ENCODE measurements around the gene LHB. TPM values are rescaled to one million over a fixed set of nuclear protein-coding genes. Genes with fewer than 3 reads are reported as not detected.
"Not testable (repeated sequence)": the region's sequence is repeated elsewhere in the genome, so short reads cannot be mapped to it uniquely, and the experiment has no call there.

Gene LHB
- total RNA-seq, result not detected

- Mint-ChIP-seq H3K4me1 (ENCODE audit: low read depth) (peaks cover 28% of the 10 kb centered on the region), H3K36me3 (ENCODE audit: insufficient read depth in 2 of 2) (peaks cover 0 to 3% of the 10 kb centered on the region in 2 donors), H3K4me3 (peak within 1 kb of the TSS; percentile 70 to 93), H3K9me3 (no peaks in the 10 kb centered on the region), H3K27ac (no peak within 1 kb of the TSS), H3K27me3 (ENCODE audit: low read depth) (peaks cover 26% of the 10 kb centered on the region)
- DNase-seq (no peak), ATAC-seq (replicated peaks in 1 of 2) (no peak)
Observed at GRCh38 chr19:49017041-49017665, at the start of gene LHB. Gene LHB (minus strand): TSS chr19:49017091. CDS start chr19:49017081, 10 bp downstream.

DNA sequence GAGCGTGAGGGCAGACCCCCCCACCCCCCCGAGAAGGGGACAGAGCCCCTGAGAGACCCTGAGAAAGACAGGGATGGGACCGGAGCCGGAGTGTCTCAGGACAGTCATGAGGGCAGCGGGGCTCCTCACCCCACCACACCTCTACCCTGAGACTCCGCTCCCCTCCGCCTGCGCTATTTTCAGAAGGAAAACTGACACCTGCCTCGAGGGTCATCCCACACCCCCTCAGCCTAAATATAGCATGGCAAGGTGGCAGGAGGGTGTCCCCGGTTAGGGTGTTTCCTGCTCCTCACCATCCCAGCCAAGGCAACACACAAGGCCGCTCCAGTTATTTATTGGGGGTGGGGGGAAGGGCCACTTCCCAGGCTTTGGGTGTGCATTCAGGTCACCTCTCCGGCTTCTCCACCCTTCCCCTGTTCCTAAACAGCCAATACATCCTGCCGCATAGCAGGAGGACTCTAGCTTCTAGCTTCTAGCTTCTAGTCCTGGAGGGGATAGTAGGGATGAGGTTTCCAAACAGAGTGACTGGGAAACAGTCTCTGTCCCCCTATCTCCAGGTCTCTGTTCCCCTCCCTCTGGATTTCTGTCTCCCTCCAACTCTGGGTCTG lies 49.1 kb upstream of the LHB start:
- DNase-seq (no peak), ATAC-seq (replicated peaks in 1 of 2) (no peak)
- Mint-ChIP-seq H3K4me1 (ENCODE audit: low read depth) (no peaks in the 10 kb centered on the region), H3K27me3 (ENCODE audit: low read depth) (peaks cover 79% of the 10 kb centered on the region), H3K36me3 (ENCODE audit: insufficient read depth in 2 of 2) (peaks cover 0 to 1% of the 10 kb centered on the region in 2 donors), H3K9me3 (peaks cover 0 to 4% of the 10 kb centered on the region in 2 donors), H3K4me3 (no peak overlapping the region), H3K27ac (no peak overlapping the region)

DNA sequence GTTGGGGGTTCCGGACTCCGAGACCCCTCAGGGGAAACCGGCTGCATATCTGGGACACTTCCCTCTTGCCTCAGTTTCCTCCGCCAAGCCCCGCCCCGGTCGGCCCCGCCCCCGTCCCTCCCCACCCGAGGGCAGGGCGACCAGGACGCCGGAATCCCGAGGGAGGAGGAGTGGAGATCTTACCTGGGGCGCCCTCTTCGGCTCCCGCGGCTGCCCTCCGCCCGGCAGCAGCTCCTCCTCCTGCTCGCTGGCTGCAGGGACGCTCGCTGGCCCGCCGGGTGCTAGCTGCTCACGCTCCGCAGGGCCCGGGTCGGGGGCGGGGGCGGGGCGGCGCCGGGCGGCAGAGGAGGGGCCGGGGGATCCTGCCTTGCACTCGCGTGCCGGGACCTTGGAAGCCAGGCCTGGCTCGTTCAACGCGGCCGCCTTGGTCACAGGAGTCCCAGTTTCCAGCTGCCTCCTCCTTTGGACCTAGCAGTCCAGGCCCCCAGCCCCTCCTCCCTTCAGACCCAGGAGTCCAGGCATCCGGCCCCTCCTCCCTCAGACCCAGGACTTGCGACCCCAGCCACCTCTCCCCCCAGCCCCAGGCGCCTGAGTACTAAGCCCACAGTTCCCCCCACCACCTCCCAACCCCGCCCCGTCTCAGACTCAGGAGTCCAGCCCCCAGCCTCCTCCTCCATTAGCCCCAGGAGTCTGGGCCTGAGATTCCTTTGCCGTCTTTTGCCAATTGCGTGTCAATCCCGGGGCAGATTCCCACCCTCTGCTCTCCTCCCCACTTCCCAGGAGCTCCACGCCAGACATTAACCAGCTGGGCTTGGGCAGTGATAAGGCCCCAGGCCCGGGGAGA lies 48.1 kb upstream of the LHB start, which contains the start of gene NTF4:
Gene NTF4 (minus strand): TSS at position 51 of the 844 bp plus-strand sequence. CDS start 2,821 bp downstream, outside the sequence.
- peaks cover 79% of the 10 kb centered on the region for H3K27me3 Mint-ChIP-seq (ENCODE audit: low read depth)
- no peak within 1 kb of the TSS for H3K27ac Mint-ChIP-seq
- DNase-seq (no peak), ATAC-seq (replicated peaks in 1 of 2) (peak in 1 of 2 donors; percentile 17)
- H3K9me3 Mint-ChIP-seq, result peaks cover 0 to 4% of the 10 kb centered on the region in 2 donors
- H3K4me3 Mint-ChIP-seq, result peak within 1 kb of the TSS in 1 of 2 donors; percentile 29
- H3K4me1 Mint-ChIP-seq (ENCODE audit: low read depth), result no peaks in the 10 kb centered on the region
- peaks cover 0 to 1% of the 10 kb centered on the region in 2 donors for H3K36me3 Mint-ChIP-seq (ENCODE audit: insufficient read depth in 2 of 2)

DNA sequence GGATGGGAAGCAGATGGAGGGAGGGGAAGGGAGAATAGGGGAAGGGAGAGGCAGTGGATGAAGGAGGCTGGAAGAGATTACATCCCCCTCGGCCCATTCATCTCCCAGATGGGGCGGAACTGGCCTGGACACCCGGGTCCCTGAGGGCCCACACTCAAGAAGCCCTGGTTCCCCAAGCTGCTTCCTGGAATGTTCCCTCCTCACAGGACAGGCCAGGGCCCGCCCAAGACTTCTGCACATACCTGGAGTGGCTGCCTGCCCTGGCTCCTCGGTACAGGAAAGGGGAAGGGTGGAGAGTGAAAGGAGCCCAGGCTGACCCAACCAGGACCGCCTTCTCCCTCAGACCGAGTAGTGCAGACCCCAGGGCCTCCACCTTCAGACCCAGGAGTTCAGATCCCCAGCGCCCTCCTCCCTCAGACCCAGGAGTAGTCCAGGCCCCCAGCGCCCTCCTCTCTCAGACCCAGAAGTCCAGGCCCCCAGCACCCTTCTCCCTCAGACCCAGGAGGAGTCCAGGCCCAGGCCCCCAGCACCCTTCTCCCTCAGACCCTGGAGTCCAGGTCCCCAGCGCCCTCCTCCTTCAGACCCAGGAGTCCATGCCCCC lies 47.2 kb upstream of the LHB start:
- DNase-seq, result no peak
- Mint-ChIP-seq H3K4me3 (peak overlapping the region in 1 of 2 donors; percentile 5), H3K27me3 (ENCODE audit: low read depth) (peaks cover 78% of the 10 kb centered on the region), H3K9me3 (no peaks in the 10 kb centered on the region), H3K27ac (no peak overlapping the region), H3K36me3 (ENCODE audit: insufficient read depth in 2 of 2) (no peaks in the 10 kb centered on the region), H3K4me1 (ENCODE audit: low read depth) (no peaks in the 10 kb centered on the region)
- no peak for ATAC-seq (replicated peaks in 1 of 2)

DNA sequence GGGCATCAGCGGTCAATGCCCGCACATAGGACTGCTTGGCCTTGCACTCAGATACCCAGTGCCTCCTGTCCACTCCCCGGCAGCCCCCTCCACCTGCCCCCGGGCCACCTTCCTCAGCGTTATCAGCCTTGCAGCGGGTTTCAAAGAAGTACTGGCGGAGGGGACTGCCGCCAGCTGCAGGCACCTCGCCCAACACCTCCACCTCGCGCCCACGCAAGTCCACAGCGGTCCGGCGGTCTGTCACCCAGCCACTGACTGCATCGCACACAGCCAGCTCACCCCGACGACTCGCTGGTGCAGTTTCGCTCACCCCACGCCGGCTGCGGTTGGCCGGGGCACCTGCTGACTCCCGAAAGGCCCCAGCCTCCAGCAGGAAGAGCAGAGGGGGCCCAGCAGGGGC lies 44.6 kb upstream of the LHB start:
- H3K27me3 Mint-ChIP-seq (ENCODE audit: low read depth), result peaks cover 78% of the 10 kb centered on the region
- ATAC-seq (replicated peaks in 1 of 2) (peak in 1 of 2 donors; percentile 23), DNase-seq (peak in 1 of 2 donors; percentile 25)

DNA sequence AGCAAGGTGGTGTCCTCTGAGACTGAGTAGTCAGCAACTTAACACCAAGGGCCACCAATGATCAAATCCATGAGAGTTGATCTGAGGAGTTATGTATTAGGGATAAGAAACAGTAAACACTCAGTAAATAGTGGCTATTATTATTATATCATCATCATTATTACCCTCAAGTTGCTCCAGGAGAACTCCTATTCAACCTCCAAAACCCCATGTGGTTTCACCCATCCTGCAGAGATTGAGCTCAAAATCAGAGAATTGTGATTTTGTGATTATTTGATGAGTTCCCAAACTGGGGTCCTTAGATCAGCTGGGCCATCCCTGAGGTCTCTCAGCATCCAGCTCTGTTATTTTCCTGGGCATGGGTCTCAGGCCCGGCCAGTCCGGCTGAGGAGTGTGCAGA lies 44.1 kb upstream of the LHB start:
- ATAC-seq (replicated peaks in 1 of 2) (no peak), DNase-seq (no peak)
- no peaks in the 10 kb centered on the region for H3K9me3 Mint-ChIP-seq
- H3K4me1 Mint-ChIP-seq (ENCODE audit: low read depth), result peaks cover 21% of the 10 kb centered on the region
- no peak overlapping the region for H3K4me3 Mint-ChIP-seq
- peaks cover 75% of the 10 kb centered on the region for H3K27me3 Mint-ChIP-seq (ENCODE audit: low read depth)
- no peak overlapping the region for H3K27ac Mint-ChIP-seq
- no peaks in the 10 kb centered on the region for H3K36me3 Mint-ChIP-seq (ENCODE audit: insufficient read depth in 2 of 2)

More for the DNA sequence above, 44.6 kb upstream of the LHB start:
- H3K4me1 Mint-ChIP-seq (ENCODE audit: low read depth), result peaks cover 17% of the 10 kb centered on the region
- no peak overlapping the region for H3K4me3 Mint-ChIP-seq
- no peaks in the 10 kb centered on the region for H3K9me3 Mint-ChIP-seq
- H3K36me3 Mint-ChIP-seq (ENCODE audit: insufficient read depth in 2 of 2), result no peaks in the 10 kb centered on the region
- H3K27ac Mint-ChIP-seq, result no peak overlapping the region

DNA sequence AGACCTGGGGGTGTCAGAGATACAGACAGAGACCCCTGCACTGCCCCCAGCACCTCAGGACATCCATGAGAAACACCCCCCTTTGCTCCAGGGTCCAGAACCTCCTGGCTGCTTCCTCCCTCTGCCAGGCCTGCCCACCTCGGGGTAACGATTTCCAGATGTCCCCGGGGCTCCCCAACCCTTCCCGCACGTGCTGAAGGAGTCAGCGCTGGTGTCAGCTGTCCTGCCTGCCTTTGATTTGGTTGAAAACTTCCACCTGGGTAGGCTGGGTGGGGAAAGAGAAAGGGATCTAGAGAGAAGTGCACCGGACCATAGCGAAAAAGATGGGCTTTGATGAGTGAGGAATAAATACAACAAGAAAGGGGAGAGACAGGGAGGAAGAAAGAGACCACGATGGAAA lies 42.2 kb upstream of the LHB start:
- no peak overlapping the region for H3K27ac Mint-ChIP-seq
- H3K4me3 Mint-ChIP-seq, result no peak overlapping the region
- H3K4me1 Mint-ChIP-seq (ENCODE audit: low read depth), result peaks cover 25% of the 10 kb centered on the region
- no peaks in the 10 kb centered on the region for H3K9me3 Mint-ChIP-seq
- ATAC-seq (replicated peaks in 1 of 2) (no peak), DNase-seq (no peak)
- H3K27me3 Mint-ChIP-seq (ENCODE audit: low read depth), result peaks cover 66% of the 10 kb centered on the region
- no peaks in the 10 kb centered on the region for H3K36me3 Mint-ChIP-seq (ENCODE audit: insufficient read depth in 2 of 2)

GRCh38 chr19:49058562-49058961 lies 41.7 kb upstream of the LHB start:
- H3K27ac Mint-ChIP-seq, result no peak overlapping the region
- H3K36me3 Mint-ChIP-seq (ENCODE audit: insufficient read depth in 2 of 2), result no peaks in the 10 kb centered on the region
- H3K27me3 Mint-ChIP-seq (ENCODE audit: low read depth), result peaks cover 63% of the 10 kb centered on the region
- ATAC-seq (replicated peaks in 1 of 2), result peak in 1 of 2 donors; percentile 43
- DNase-seq, result peak; percentile 39 to 57
- H3K4me3 Mint-ChIP-seq, result peak overlapping the region in 1 of 2 donors; percentile 91
- H3K4me1 Mint-ChIP-seq (ENCODE audit: low read depth), result peaks cover 25% of the 10 kb centered on the region
- no peaks in the 10 kb centered on the region for H3K9me3 Mint-ChIP-seq

GRCh38 chr19:49057636-49058234 lies 40.8 kb upstream of the LHB start, which contains the start of gene CGB7:
Gene CGB7 (minus strand): TSS chr19:49057749. CDS start chr19:49055375, 2,374 bp downstream.
- H3K9me3 Mint-ChIP-seq, result no peaks in the 10 kb centered on the region
- peak within 1 kb of the TSS; percentile 85 to 91 for H3K4me3 Mint-ChIP-seq
- ATAC-seq (replicated peaks in 1 of 2) (peak; percentile 41 to 45), DNase-seq (peak; percentile 39 to 40)
- no peaks in the 10 kb centered on the region for H3K36me3 Mint-ChIP-seq (ENCODE audit: insufficient read depth in 2 of 2)
- H3K4me1 Mint-ChIP-seq (ENCODE audit: low read depth), result peaks cover 25% of the 10 kb centered on the region
- H3K27ac Mint-ChIP-seq, result no peak within 1 kb of the TSS
- H3K27me3 Mint-ChIP-seq (ENCODE audit: low read depth), result peaks cover 54% of the 10 kb centered on the region

GRCh38 chr19:49056902-49057596 lies 40.2 kb upstream of the LHB start:
- Mint-ChIP-seq H3K4me3 (peak overlapping the region; percentile 85 to 91), H3K4me1 (ENCODE audit: low read depth) (peaks cover 25% of the 10 kb centered on the region), H3K27me3 (ENCODE audit: low read depth) (peaks cover 54% of the 10 kb centered on the region)
- H3K9me3 Mint-ChIP-seq; H3K36me3 Mint-ChIP-seq (ENCODE audit: insufficient read depth in 2 of 2); H3K27ac Mint-ChIP-seq; DNase-seq: not testable (repeated sequence)
- peak in 1 of 2 donors; percentile 20 for ATAC-seq (replicated peaks in 1 of 2)

DNA sequence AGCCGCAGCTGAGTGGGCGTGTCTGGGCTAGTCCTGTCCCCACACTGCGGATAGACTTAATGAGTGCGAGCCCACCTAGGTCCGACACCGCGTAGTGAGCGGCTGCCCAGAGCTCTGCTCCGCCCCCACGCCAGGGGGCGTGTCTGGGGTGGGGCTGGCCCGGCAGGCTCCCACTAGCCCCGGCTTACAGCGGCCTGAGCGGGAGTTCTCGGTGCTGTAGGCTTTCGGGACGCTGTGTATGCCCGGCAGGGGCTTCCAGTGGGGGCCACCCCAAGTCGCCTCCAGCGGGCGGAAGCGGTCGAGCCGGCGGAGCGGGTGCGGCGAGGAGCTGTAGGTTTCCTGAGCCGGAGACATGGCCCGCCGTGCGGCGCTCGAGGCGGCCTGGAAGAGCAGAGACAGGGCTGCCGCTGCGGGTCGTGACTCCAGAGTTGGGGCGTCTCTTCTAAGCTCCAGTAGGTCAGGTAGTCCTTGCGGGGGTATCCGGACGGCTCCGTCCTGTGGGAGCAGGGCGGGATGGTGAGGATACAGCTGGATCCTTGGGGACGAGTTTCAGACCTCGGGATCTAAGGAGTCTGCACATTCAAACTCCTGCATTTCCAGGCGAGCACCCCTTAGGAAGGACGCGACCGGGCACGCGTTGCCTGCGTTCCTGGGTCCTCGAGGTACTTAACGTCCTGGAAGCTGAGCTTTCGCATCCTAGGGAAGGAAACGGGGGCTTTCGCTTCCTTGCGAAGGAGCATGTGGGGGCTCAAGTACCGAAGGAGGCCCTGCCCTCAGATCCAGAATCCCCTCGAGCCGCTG lies 39.4 kb upstream of the LHB start:
- Mint-ChIP-seq H3K4me3 (peak overlapping the region; percentile 85 to 91), H3K27ac (no peak overlapping the region), H3K9me3 (no peaks in the 10 kb centered on the region), H3K36me3 (ENCODE audit: insufficient read depth in 2 of 2) (no peaks in the 10 kb centered on the region), H3K4me1 (ENCODE audit: low read depth) (peaks cover 25% of the 10 kb centered on the region), H3K27me3 (ENCODE audit: low read depth) (peaks cover 49% of the 10 kb centered on the region)
- peak; percentile 61 to 70 for DNase-seq
- peak; percentile 79 to 87 for ATAC-seq (replicated peaks in 1 of 2)

Data from activated T-cell treated with anti-CD3 and anti-CD28 coated beads, Interleukin-2, amount 50 U/mL, for 72 hours (primary cell).